ENCODE data around the gene MRPL47. TPM values are rescaled to one million over a fixed set of nuclear protein-coding genes. Genes with fewer than 3 reads are reported as not detected.

The MRPL47 gene
- total and polyA plus RNA-seq, 2 experiments from 2014 or later: 46.7 to 229 TPM

- TF ChIP-seq ZNF462 (CRISPR knock-in tag; IDR thresholded peaks at IDR 0.05) (no peak), CREB1 (CRISPR knock-in tag; IDR thresholded peaks at IDR 0.05; ENCODE audit: low read depth) (no peak), POLR2AphosphoS5 (IDR thresholded peaks at IDR 0.05; ENCODE audit: low read depth) (no peak), EZH2 (IDR thresholded peaks at IDR 0.05; ENCODE audit: low read depth, unreplicated experiment) (no peak), STAT1 (IDR thresholded peaks at IDR 0.05; ENCODE audit: unreplicated experiment) (no peak), ZNF114 (CRISPR knock-in tag; IDR thresholded peaks at IDR 0.05) (no peak), NANOG (IDR thresholded peaks at IDR 0.05; ENCODE audit: borderline replicate concordance) (no peak)
- TF ChIP-seq, protein P1, sequence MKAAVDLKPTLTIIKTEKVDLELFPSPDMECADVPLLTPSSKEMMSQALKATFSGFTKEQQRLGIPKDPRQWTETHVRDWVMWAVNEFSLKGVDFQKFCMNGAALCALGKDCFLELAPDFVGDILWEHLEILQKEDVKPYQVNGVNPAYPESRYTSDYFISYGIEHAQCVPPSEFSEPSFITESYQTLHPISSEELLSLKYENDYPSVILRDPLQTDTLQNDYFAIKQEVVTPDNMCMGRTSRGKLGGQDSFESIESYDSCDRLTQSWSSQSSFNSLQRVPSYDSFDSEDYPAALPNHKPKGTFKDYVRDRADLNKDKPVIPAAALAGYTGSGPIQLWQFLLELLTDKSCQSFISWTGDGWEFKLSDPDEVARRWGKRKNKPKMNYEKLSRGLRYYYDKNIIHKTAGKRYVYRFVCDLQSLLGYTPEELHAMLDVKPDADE (IDR thresholded peaks at IDR 0.05): no peak
Measured at GRCh38 chr3:179542375-179542774, 62.1 kb downstream of the MRPL47 start (continued).

DNA sequence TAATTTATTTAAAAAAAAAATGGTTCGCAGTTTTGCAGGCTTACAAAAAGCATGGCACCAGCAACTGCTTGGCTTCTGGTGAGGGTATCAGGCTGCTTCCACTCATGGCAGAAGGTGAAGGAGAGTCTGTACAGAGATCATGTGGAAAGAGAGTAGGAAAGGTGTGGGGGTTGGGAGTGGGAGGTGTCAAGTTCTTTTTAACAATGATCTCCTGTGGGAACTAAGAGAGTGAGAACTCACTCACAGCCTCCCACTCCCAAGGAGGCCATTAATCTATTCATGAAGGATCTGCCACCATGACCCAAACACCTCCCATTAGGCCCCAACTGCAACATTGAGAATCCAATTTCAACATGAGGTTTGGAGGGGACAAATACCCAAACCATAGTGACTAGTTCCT lies 62.8 kb downstream of the MRPL47 start:
- H3K9me2 ChIP-seq (ENCODE audit: insufficient read depth): peaks cover 6% of the 10 kb centered on the region; the same call in 1 of the 2 replicates
- ATAC-seq (no peak), DNase-seq (ENCODE audit: low spot score) (no peak)
- H3K36me3 Mint-ChIP-seq (ENCODE audit: low read depth): no peaks in the 10 kb centered on the region
- H3K36me3 ChIP-seq (ENCODE audit: insufficient read depth): no peaks in the 10 kb centered on the region
- no peaks in the 10 kb centered on the region for H3K4me1 ChIP-seq (ENCODE audit: insufficient read depth)
- no peaks in the 10 kb centered on the region for H4K20me1 ChIP-seq (replicated peaks; ENCODE audit: insufficient read depth)
- H3K9me3 Mint-ChIP-seq: no peaks in the 10 kb centered on the region
- no peaks in the 10 kb centered on the region for H3K79me2 ChIP-seq (replicated peaks; ENCODE audit: insufficient read depth)
- no peak overlapping the region for H3K27ac ChIP-seq (ENCODE audit: low read depth)
- TF ChIP-seq, protein P2, sequence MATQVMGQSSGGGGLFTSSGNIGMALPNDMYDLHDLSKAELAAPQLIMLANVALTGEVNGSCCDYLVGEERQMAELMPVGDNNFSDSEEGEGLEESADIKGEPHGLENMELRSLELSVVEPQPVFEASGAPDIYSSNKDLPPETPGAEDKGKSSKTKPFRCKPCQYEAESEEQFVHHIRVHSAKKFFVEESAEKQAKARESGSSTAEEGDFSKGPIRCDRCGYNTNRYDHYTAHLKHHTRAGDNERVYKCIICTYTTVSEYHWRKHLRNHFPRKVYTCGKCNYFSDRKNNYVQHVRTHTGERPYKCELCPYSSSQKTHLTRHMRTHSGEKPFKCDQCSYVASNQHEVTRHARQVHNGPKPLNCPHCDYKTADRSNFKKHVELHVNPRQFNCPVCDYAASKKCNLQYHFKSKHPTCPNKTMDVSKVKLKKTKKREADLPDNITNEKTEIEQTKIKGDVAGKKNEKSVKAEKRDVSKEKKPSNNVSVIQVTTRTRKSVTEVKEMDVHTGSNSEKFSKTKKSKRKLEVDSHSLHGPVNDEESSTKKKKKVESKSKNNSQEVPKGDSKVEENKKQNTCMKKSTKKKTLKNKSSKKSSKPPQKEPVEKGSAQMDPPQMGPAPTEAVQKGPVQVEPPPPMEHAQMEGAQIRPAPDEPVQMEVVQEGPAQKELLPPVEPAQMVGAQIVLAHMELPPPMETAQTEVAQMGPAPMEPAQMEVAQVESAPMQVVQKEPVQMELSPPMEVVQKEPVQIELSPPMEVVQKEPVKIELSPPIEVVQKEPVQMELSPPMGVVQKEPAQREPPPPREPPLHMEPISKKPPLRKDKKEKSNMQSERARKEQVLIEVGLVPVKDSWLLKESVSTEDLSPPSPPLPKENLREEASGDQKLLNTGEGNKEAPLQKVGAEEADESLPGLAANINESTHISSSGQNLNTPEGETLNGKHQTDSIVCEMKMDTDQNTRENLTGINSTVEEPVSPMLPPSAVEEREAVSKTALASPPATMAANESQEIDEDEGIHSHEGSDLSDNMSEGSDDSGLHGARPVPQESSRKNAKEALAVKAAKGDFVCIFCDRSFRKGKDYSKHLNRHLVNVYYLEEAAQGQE (IDR thresholded peaks at IDR 0.05; ENCODE audit: unreplicated experiment): no peak
- TF ChIP-seq ZNF114 (CRISPR knock-in tag; IDR thresholded peaks at IDR 0.05) (no peak), CREB1 (CRISPR knock-in tag; IDR thresholded peaks at IDR 0.05; ENCODE audit: low read depth) (no peak), EZH2 (IDR thresholded peaks at IDR 0.05; ENCODE audit: low read depth, unreplicated experiment) (no peak), ZNF331 (CRISPR knock-in tag; IDR thresholded peaks at IDR 0.05; ENCODE audit: low read depth) (no peak)
- TF ChIP-seq, protein P1 (IDR thresholded peaks at IDR 0.05): no peak
- peak overlapping the region; percentile 34; the same call in 1 of the 2 replicates for H2AFZ ChIP-seq
- no peaks in the 10 kb centered on the region for H3F3A ChIP-seq (replicated peaks; ENCODE audit: low read depth)
- no peak overlapping the region for H3K4me2 ChIP-seq
- H3K27ac Mint-ChIP-seq: no peak overlapping the region
- H3K27me3 ChIP-seq (ENCODE audit: insufficient read depth): no peaks in the 10 kb centered on the region
- H3K27me3 Mint-ChIP-seq (ENCODE audit: insufficient read depth, low read depth, poor library complexity): peaks cover 5% of the 10 kb centered on the region
- no peak overlapping the region for H3K4me3 Mint-ChIP-seq
- no peaks in the 10 kb centered on the region; the same call in 1 of the 3 replicates for H3K4me1 Mint-ChIP-seq
- no peak overlapping the region for H3K4me3 ChIP-seq

All from GM23338 (cell line).